COLO668 (cell line): ENCODE measurements around the gene SLC37A1.

Experiments used
- DNase-seq: peaks from one replicate; lab custom pipeline; 2025; ENCODE audit not compliant: unreplicated experiment; lab: John Stamatoyannopoulos, UW

Gene SLC37A1

GRCh38 chr21:42591170-42591869, 77.7 kb downstream of the SLC37A1 start:
- DNase-seq, result no peak

GRCh38 chr21:42592156-42592820, 78.6 kb downstream of the SLC37A1 start:
- no peak for DNase-seq

GRCh38 chr21:42593007-42593814, 79.6 kb downstream of the SLC37A1 start:
- DNase-seq, result peak; percentile 81

- DNase-seq, result no peak
Observed at GRCh38 chr21:42594616-42595282, 81.1 kb downstream of the SLC37A1 start.

GRCh38 chr21:42595283-42596187, 81.9 kb downstream of the SLC37A1 start:
- no peak for DNase-seq

- DNase-seq, result no peak
Observed at GRCh38 chr21:42596657-42597056, 83.0 kb downstream of the SLC37A1 start.

GRCh38 chr21:42597487-42598158, 84.0 kb downstream of the SLC37A1 start:
- no peak for DNase-seq

- no peak for DNase-seq
Observed at GRCh38 chr21:42598159-42598735, 84.6 kb downstream of the SLC37A1 start.

- no peak for DNase-seq
Observed at GRCh38 chr21:42599486-42599885, 85.8 kb downstream of the SLC37A1 start.

- no peak for DNase-seq
Observed at GRCh38 chr21:42599962-42600361, 86.3 kb downstream of the SLC37A1 start.

- DNase-seq, result no peak
Observed at GRCh38 chr21:42601656-42602055, 88.0 kb downstream of the SLC37A1 start.

- no peak for DNase-seq
Observed at GRCh38 chr21:42607102-42607501, 93.5 kb downstream of the SLC37A1 start.

GRCh38 chr21:42607525-42608102, 94.0 kb downstream of the SLC37A1 start:
- DNase-seq, result no peak

GRCh38 chr21:42608446-42608845, 94.8 kb downstream of the SLC37A1 start:
- no peak for DNase-seq

- no peak for DNase-seq
Observed at GRCh38 chr21:42609811-42610210, 96.2 kb downstream of the SLC37A1 start.

- no peak for DNase-seq
Observed at GRCh38 chr21:42611852-42612251, 98.2 kb downstream of the SLC37A1 start.

GRCh38 chr21:42612390-42612789, 98.7 kb downstream of the SLC37A1 start:
- DNase-seq, result no peak

- DNase-seq, result no peak
Observed at GRCh38 chr21:42613756-42614155, 100.1 kb downstream of the SLC37A1 start.

- DNase-seq, result no peak
Observed at GRCh38 chr21:42614396-42614795, 100.7 kb downstream of the SLC37A1 start.
